SH-SY5Y (cell line): ENCODE data around the gene CPEB2.

Experiments used
- GATA2 ChIP-seq: IDR thresholded peaks from 2 replicates; pipeline ENCODE4 v1.6.1; 2011; ENCODE audit warnings: mild to moderate bottlenecking, low read depth, low read length
- GATA3 ChIP-seq: IDR thresholded peaks from 2 replicates; pipeline ENCODE4 v1.6.1; 2011; ENCODE audit warnings: low read depth, mild to moderate bottlenecking, low read length, moderate library complexity

CPEB2 gene

DNA sequence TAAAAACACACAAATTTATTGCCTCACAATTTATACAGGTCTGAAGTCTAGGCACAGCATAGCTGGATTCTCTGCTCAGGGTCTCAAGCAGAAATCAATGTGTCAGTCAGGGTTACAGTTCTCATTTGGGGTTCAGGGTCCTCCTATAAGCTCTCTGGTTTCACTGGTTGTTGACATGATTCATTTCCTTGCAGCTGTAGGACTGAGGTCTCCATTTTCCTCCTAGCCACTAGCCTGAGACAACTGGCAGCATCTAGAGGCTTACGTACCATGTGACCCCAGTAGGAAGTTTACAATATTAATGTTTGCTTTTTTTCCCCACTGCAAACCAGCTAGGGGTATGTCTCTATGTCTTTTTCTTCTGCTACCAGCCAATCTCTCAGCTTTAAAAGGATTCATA, 102.5 kb downstream of the CPEB2 start:
- TF ChIP-seq GATA3 = no peak
- no peak for TF ChIP-seq GATA2

GRCh38 chr4:15106399-15106798, 104.1 kb downstream of the CPEB2 start:
- TF ChIP-seq GATA2 = no peak
- TF ChIP-seq GATA3 = no peak

DNA sequence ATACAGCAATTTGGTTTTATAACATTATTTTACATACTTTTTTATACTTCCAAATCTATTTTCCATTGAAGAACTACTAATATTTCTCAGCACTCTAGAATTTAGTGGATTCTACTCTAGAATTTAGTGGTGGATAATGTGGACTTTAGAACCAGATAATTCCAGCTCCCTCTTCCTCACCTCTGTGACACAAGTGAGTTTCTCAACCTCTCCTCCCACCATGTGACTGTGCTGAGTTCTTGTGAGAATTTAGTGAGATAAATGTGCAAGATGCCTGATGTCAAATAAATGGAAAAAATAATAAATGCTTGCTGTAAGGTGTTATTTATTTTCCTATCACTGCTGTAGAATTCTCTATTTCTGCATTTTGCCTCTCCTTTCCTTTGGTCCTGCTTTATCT, 107.3 kb downstream of the CPEB2 start:
- TF ChIP-seq GATA2 = no peak
- no peak for TF ChIP-seq GATA3

- TF ChIP-seq GATA2 (no peak), GATA3 (no peak)
Observed at GRCh38 chr4:15110120-15110571, 107.9 kb downstream of the CPEB2 start.

DNA sequence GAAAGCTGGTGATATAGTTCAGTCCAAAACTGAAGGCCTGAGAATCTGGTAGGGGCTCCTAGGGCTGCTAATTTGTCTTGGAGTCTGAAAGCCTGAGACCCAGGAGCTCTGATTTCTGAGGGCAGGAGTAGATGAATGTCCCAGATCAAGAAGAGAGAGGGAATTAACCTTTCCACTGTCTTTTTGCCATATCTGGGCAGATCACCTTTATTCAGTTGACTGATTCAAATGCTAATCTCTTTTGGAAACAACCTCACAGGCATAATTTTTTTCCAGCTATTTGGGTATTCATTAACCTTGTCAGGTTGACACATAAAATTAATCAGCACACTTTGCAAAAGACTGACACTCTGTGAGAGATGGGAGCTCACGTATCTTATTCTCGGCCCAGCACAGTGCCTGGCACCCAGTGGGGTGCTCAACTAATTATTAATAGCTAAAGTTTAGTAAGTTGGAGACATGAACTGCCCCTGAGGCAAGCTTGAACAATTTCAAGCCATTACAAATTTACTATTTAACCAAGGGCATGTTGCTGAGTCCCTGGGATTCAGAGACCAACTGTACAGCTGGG, 114.3 kb downstream of the CPEB2 start:
- TF ChIP-seq GATA3 (no peak), GATA2 (no peak)

GRCh38 chr4:15117270-15117946, 115.1 kb downstream of the CPEB2 start:
- no peak for TF ChIP-seq GATA2
- TF ChIP-seq GATA3 = no peak

GRCh38 chr4:15118292-15118691, 116.0 kb downstream of the CPEB2 start:
- TF ChIP-seq GATA3 = no peak
